ENCODE results near the gene ACE2. TPM values are rescaled to one million over a fixed set of nuclear protein-coding genes. Genes with fewer than 3 reads are reported as not detected.

The ACE2 gene
- total RNA-seq, 1 donor from 2014 or later = not detected

GRCh38 chrX:15549189-15550012 lies 51.4 kb downstream of the ACE2 start:
- TF ChIP-seq CTCF (conservative IDR thresholded peaks at IDR 0.05) = no peak
- no peaks in the 10 kb centered on the region for H3K4me1 Mint-ChIP-seq
- no peaks in the 10 kb centered on the region for H3K27me3 Mint-ChIP-seq (ENCODE audit: low read depth)
- no peak overlapping the region for H3K4me3 Mint-ChIP-seq
- H3K36me3 Mint-ChIP-seq (ENCODE audit: low read depth) = no peaks in the 10 kb centered on the region
- no peaks in the 10 kb centered on the region for H3K9me3 Mint-ChIP-seq
- no peak overlapping the region for H3K27ac Mint-ChIP-seq (ENCODE audit: unreplicated experiment)
- no peak for DNase-seq (ENCODE audit: low read depth, low spot score)

GRCh38 chrX:15547356-15547755 lies 53.4 kb downstream of the ACE2 start:
- Mint-ChIP-seq H3K4me3 (no peak overlapping the region), H3K9me3 (no peaks in the 10 kb centered on the region)

GRCh38 chrX:15546745-15547144 lies 54.0 kb downstream of the ACE2 start:
- H3K27me3 Mint-ChIP-seq (ENCODE audit: low read depth) = no peaks in the 10 kb centered on the region
- no peak for DNase-seq (ENCODE audit: low read depth, low spot score)
- no peaks in the 10 kb centered on the region for H3K4me1 Mint-ChIP-seq
- no peak overlapping the region for H3K27ac Mint-ChIP-seq (ENCODE audit: unreplicated experiment)
- TF ChIP-seq CTCF (conservative IDR thresholded peaks at IDR 0.05) = no peak
- H3K4me3 Mint-ChIP-seq = no peak overlapping the region
- H3K9me3 Mint-ChIP-seq = no peaks in the 10 kb centered on the region
- H3K36me3 Mint-ChIP-seq (ENCODE audit: low read depth) = no peaks in the 10 kb centered on the region

More at GRCh38 chrX:15547356-15547755, 53.4 kb downstream of the ACE2 start:
- Mint-ChIP-seq H3K4me1 (no peaks in the 10 kb centered on the region), H3K27ac (ENCODE audit: unreplicated experiment) (no peak overlapping the region), H3K27me3 (ENCODE audit: low read depth) (no peaks in the 10 kb centered on the region), H3K36me3 (ENCODE audit: low read depth) (no peaks in the 10 kb centered on the region)
- TF ChIP-seq CTCF (conservative IDR thresholded peaks at IDR 0.05) = no peak
- no peak for DNase-seq (ENCODE audit: low read depth, low spot score)

GRCh38 chrX:15530318-15530717 lies 70.4 kb downstream of the ACE2 start:
- H3K4me3 Mint-ChIP-seq = no peak overlapping the region
- no peak for DNase-seq (ENCODE audit: low read depth, low spot score)
- no peaks in the 10 kb centered on the region for H3K36me3 Mint-ChIP-seq (ENCODE audit: low read depth)
- no peaks in the 10 kb centered on the region for H3K27me3 Mint-ChIP-seq (ENCODE audit: low read depth)
- H3K9me3 Mint-ChIP-seq = peaks cover 2% of the 10 kb centered on the region
- H3K27ac Mint-ChIP-seq (ENCODE audit: unreplicated experiment) = no peak overlapping the region
- no peak for TF ChIP-seq CTCF (conservative IDR thresholded peaks at IDR 0.05)
- H3K4me1 Mint-ChIP-seq = no peaks in the 10 kb centered on the region

GRCh38 chrX:15529165-15529564 lies 71.6 kb downstream of the ACE2 start:
- no peak for DNase-seq (ENCODE audit: low read depth, low spot score)
- Mint-ChIP-seq H3K4me3 (no peak overlapping the region), H3K27me3 (ENCODE audit: low read depth) (no peaks in the 10 kb centered on the region), H3K9me3 (peaks cover 2% of the 10 kb centered on the region), H3K36me3 (ENCODE audit: low read depth) (no peaks in the 10 kb centered on the region), H3K4me1 (no peaks in the 10 kb centered on the region), H3K27ac (ENCODE audit: unreplicated experiment) (no peak overlapping the region)
- no peak for TF ChIP-seq CTCF (conservative IDR thresholded peaks at IDR 0.05)

Data from neural crest cell (in vitro differentiated cells).